GM10248 (cell line): ENCODE measurements around the gene WDR54.

Experiments
- CTCF ChIA-PET: fragments of 300-600 bp; sonication (Branson Sonifier 250); formaldehyde crosslinking; extraction: SDS; loops from one replicate; lab custom pipeline; 2021; ENCODE audit warnings: antibody characterized with exemption; lab: Yijun Ruan, JAX
- POLR2A ChIA-PET: fragments of 350-650 bp; sonication (Branson Sonifier 250); formaldehyde crosslinking; extraction: SDS; loops from one replicate; lab custom pipeline; 2020; ENCODE audit warnings: antibody characterized with exemption; lab: Yijun Ruan, JAX
- DNase-seq: peaks from one replicate; pipeline ENCODE4 v3.0.0; 2012; ENCODE audit errors: extremely low spot score
- CTCF ChIP-seq: IDR thresholded peaks from 2 replicates; pipeline ENCODE4 v1.5.1; 2012; ENCODE audit warnings: mild to moderate bottlenecking, low read depth; ENCODE audit errors: extremely low read depth, missing control alignments, control extremely low read depth

Gene WDR54

GRCh38 chr2:74430502-74430901, 9.0 kb downstream of the WDR54 start:
- POLR2A ChIA-PET: no interaction called here
- CTCF ChIA-PET: interaction anchor here (3.4 kb wide), 1 partner anchor 10 kb away, joined by 16 read pairs; the partner anchor contains the start of gene RTKN
- no peak for TF ChIP-seq CTCF
- no peak for DNase-seq

- TF ChIP-seq CTCF: no peak
- no peak for DNase-seq
- ChIA-PET CTCF (interaction anchor here (0.7 to 1.1 kb wide), 2 partner anchors 9 to 101 kb away, joined by 3 read pairs; no protein-coding TSS in a partner anchor), POLR2A (no interaction called here)
Observed at GRCh38 chr2:74436111-74436805, 14.7 kb downstream of the WDR54 start.

GRCh38 chr2:74436848-74437695, 15.5 kb downstream of the WDR54 start:
- CTCF ChIA-PET: interaction anchor here (0.7 kb wide), 1 partner anchor 8 kb away, joined by 3 read pairs; no protein-coding TSS in a partner anchor
- POLR2A ChIA-PET: no interaction called here
- peak; percentile 55 for DNase-seq
- TF ChIP-seq CTCF: no peak

GRCh38 chr2:74438248-74438647, 16.7 kb downstream of the WDR54 start:
- TF ChIP-seq CTCF: no peak
- CTCF ChIA-PET: interaction anchor here (1.7 kb wide), 1 partner anchor 17 kb away, joined by 4 read pairs; the partner anchor contains the start of gene INO80B
- DNase-seq: no peak
- POLR2A ChIA-PET: no interaction called here

- ChIA-PET CTCF (interaction anchor here (1.0 to 2.5 kb wide), 8 partner anchors 11 to 615 kb away, joined by 3 to 16 read pairs (median 4); partner anchors contain the start of gene INO80B), POLR2A (no interaction called here)
- TF ChIP-seq CTCF: no peak
- DNase-seq: no peak
Observed at GRCh38 chr2:74439373-74439772, 17.8 kb downstream of the WDR54 start.

- CTCF ChIA-PET: interaction anchor here (0.7 to 2.5 kb wide), 9 partner anchors 11 to 616 kb away, joined by 3 to 16 read pairs (median 4); partner anchors contain the start of gene INO80B
- POLR2A ChIA-PET: interaction anchor here (1.3 to 1.4 kb wide), 2 partner anchors 15 to 18 kb away, joined by 6 to 7 read pairs; partner anchors contain the start of genes INO80B and WBP1
Observed at GRCh38 chr2:74439803-74440377, 18.4 kb downstream of the WDR54 start.

More at GRCh38 chr2:74439803-74440377, 18.4 kb downstream of the WDR54 start:
- TF ChIP-seq CTCF: no peak
- no peak for DNase-seq
